ENCODE measurements around the gene CPTP.

Gene CPTP

GRCh38 chr1:1324524-1325287, at the start of gene CPTP, which contains the start of gene INTS11:
TSS of gene CPTP (plus strand) at chr1:1324802. CDS start at chr1:1326911, 2,109 bp downstream.
TSS of gene INTS11 (minus strand) at chr1:1324660. CDS start at chr1:1324608, 52 bp downstream.
- DNase-seq, result peak; percentile 79 to 89

- DNase-seq, result no peak
These were observed 49.6 kb upstream of the CPTP start for GRCh38 chr1:1274931-1275431.

- no peak for DNase-seq
These were observed 48.8 kb upstream of the CPTP start for GRCh38 chr1:1275836-1276235.

- DNase-seq, result no peak
These were observed 46.0 kb upstream of the CPTP start for GRCh38 chr1:1278620-1279019.

GRCh38 chr1:1279028-1279427, 45.6 kb upstream of the CPTP start:
- DNase-seq, result no peak

GRCh38 chr1:1280782-1281481, 43.7 kb upstream of the CPTP start:
- DNase-seq, result no peak

- no peak for DNase-seq
These were observed 42.9 kb upstream of the CPTP start for GRCh38 chr1:1281533-1282321.

GRCh38 chr1:1282998-1283397, 41.6 kb upstream of the CPTP start:
- DNase-seq, result no peak

- no peak for DNase-seq
These were observed 40.8 kb upstream of the CPTP start for GRCh38 chr1:1283821-1284220.

GRCh38 chr1:1284221-1285101, 40.1 kb upstream of the CPTP start:
- no peak for DNase-seq

- DNase-seq, result no peak
These were observed 39.5 kb upstream of the CPTP start for GRCh38 chr1:1285102-1285571.

- no peak for DNase-seq
These were observed 38.8 kb upstream of the CPTP start for GRCh38 chr1:1285611-1286311.

- DNase-seq, result no peak
These were observed 38.0 kb upstream of the CPTP start for GRCh38 chr1:1286313-1287261.

- no peak for DNase-seq
These were observed 37.1 kb upstream of the CPTP start for GRCh38 chr1:1287288-1288110.

- DNase-seq, result peak in 1 of 2 donors; percentile 9
These were observed 34.3 kb upstream of the CPTP start for GRCh38 chr1:1290238-1290731.

GRCh38 chr1:1291023-1291528, 33.5 kb upstream of the CPTP start:
- no peak for DNase-seq

GRCh38 chr1:1291548-1292441, 32.8 kb upstream of the CPTP start:
- DNase-seq, result no peak

GRCh38 chr1:1292442-1292779, 32.2 kb upstream of the CPTP start:
- no peak for DNase-seq

All from bone marrow (tissue), 2 donors.